ENCODE measurements around the gene RNU1-1. TPM values are rescaled to one million over a fixed set of nuclear protein-coding genes. Genes with fewer than 3 reads are reported as not detected.

The RNU1-1 gene
- total RNA-seq, 1 experiment from 2014 or later = not detected

DNA sequence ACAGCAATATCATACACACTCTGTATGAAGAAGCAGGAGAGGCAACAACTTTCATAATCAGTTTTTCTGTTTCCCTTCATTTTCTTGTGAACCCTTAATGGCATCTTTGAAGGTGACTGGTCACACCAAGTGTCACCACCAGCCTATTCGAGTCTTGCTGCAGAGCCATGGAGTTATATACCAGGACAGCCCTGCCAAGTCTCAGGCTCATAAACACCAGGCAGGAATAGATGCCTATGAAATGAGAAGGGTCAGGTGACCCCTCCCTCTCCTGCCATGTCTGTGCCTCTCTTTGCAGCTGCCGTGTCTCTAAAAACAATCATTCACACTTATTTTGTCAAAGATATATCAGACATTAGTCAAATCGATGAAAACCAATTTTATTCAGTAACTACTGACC, 45.5 kb downstream of the RNU1-1 start:
- in situ Hi-C loops (cut with HindIII; ENCODE audit: low sequenced_read_pairs) = no loop called here

DNA sequence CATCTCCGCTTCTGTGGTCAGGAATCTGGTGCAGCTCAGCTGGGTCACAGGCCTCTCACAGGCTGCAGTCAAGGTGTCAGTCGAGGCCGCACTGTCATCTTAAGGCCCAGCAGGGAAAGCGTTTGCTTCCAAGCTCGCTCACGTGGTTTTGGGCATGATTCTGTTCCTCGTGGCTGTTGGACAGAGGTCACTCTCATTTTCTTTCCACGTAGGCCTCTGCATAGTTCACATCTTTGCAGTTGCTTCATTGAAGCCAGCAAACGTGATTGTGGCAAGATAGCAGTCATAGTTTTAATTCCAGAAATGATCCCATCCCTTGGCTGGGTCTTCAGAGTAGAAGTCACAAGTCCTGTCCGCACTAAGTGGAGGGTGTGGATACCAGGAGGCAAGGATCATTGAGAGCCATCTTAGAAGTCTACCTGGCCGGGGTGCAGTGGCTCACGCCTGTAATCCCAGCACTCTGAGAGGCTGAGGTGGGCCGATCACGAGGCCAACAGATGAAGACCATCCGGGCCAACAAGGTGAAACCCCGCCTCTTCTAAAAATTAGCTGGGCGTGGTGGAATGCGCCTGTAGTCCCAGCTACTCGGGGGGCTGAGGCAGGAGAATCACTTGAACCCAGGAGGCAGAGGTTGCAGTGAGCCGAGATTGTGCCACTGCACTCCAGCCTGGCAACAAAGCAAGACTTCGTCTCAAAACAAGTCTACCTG, 49.0 kb downstream of the RNU1-1 start:
- DNase-seq (ENCODE audit: low spot score) = no peak
- in situ Hi-C loops (cut with HindIII; ENCODE audit: low sequenced_read_pairs) = no loop called here

More for the DNA sequence above, 45.5 kb downstream of the RNU1-1 start:
- DNase-seq (ENCODE audit: low spot score) = no peak

Other genes with a start within 250 kb of the RNU1-1 start
- gene FBXO42, start 161.8 kb downstream of the RNU1-1 start, total RNA-seq (2014; rRNA removed; shearing (Covaris generic)) = 19.7 and 28.2 TPM in 2 replicates
- gene SZRD1, start 147.0 kb downstream of the RNU1-1 start, total RNA-seq (2014; rRNA removed; shearing (Covaris generic)) = 77.8 and 109 TPM in 2 replicates
- not detected in 2 replicates for gene SPATA21, start 76.9 kb downstream of the RNU1-1 start, total RNA-seq (2014; rRNA removed; shearing (Covaris generic))
- gene NECAP2, start 73.6 kb downstream of the RNU1-1 start, total RNA-seq (2014; rRNA removed; shearing (Covaris generic)) = 81.4 and 107 TPM in 2 replicates
- 10.3 and 27.6 TPM in 2 replicates for gene NBPF1, start 99.3 kb upstream of the RNU1-1 start, total RNA-seq (2014; rRNA removed; shearing (Covaris generic))
- gene RNU1-3, start 152.7 kb upstream of the RNU1-1 start, total RNA-seq (2014; rRNA removed; shearing (Covaris generic)) = not detected in 2 replicates
- not detected in 2 replicates for gene RNU1-4, start 226.2 kb upstream of the RNU1-1 start, total RNA-seq (2014; rRNA removed; shearing (Covaris generic))

Data from G401 (cell line).